Measurements from ENCODE around the gene PRDM12.

GRCh38 chr9:130638284-130639123 lies 25.9 kb upstream of the PRDM12 start:
- TF ChIP-seq CREB5 (CRISPR knock-in tag; IDR thresholded peaks at IDR 0.05; ENCODE audit: low read depth) (no peak), PPARA (CRISPR knock-in tag; IDR thresholded peaks at IDR 0.05; ENCODE audit: borderline replicate concordance) (no peak), ZFP30 (CRISPR knock-in tag; IDR thresholded peaks at IDR 0.05) (no peak), ARNTL (CRISPR knock-in tag; IDR thresholded peaks at IDR 0.05; ENCODE audit: borderline replicate concordance, low read depth) (no peak), RARB (CRISPR knock-in tag; IDR thresholded peaks at IDR 0.05) (no peak)

Measured in SK-N-SH treated with all-trans-retinoic acid at 6 μM for 48 hours (cell line).